DND-41 (cell line): ENCODE measurements around the gene HYAL1.

Experiments
- ATAC-seq: fragments of 200-7000 bp; cut with Tn5 transposase; 3 replicates; pipeline ENCODE4 v1.9.1; 2021; ENCODE audit warnings: low read depth; ENCODE audit not compliant: insufficient read depth
- DNase-seq: peaks from one replicate; pipeline ENCODE4 v3.0.0-alpha.2; 2020
- H2AFZ ChIP-seq: 2 replicates; pipeline ENCODE4 v1.6.0; 2012; ENCODE audit warnings: low read depth, low read length
- H3K27ac ChIP-seq: 2 replicates; pipeline ENCODE4 v1.5.1; 2012; ENCODE audit warnings: low read length, inconsistent platforms
- H3K27me3 ChIP-seq: fragments of 200-600 bp; sonication (generic); 2 replicates; pipeline ENCODE4 v1.6.0; 2012; ENCODE audit warnings: low read length, mild to moderate bottlenecking, inconsistent platforms; ENCODE audit not compliant: insufficient read depth, poor library complexity
- H3K36me3 ChIP-seq: 2 replicates; pipeline ENCODE4 v1.5.1; 2012; ENCODE audit warnings: low read length, inconsistent platforms; ENCODE audit not compliant: insufficient read depth
- H3K4me1 ChIP-seq: 2 replicates; pipeline ENCODE4 v1.5.1; 2012; ENCODE audit warnings: mild to moderate bottlenecking, low read length; ENCODE audit not compliant: insufficient read depth
- H3K4me2 ChIP-seq: 2 replicates; pipeline ENCODE4 v1.6.0; 2012; ENCODE audit warnings: mild to moderate bottlenecking, moderate library complexity, low read length, inconsistent platforms; ENCODE audit not compliant: insufficient read depth
- H3K4me3 ChIP-seq, 2 experiments: fragments of 200-600 bp in 1 of 2; shearing (Covaris generic) in 1 of 2; 2 replicates each; pipeline ENCODE4 v1.5.1; 2012 to 2016; ENCODE audit warnings: inconsistent platforms in 2 of 2, low read length in 2 of 2, mild to moderate bottlenecking in 2 of 2, low read depth in 1 of 2, moderate library complexity in 1 of 2
- H3K79me2 ChIP-seq: 2 replicates; pipeline ENCODE4 v1.6.0; 2012; ENCODE audit warnings: low read length, inconsistent platforms; ENCODE audit not compliant: insufficient read depth
- H3K9ac ChIP-seq: 2 replicates; pipeline ENCODE4 v1.6.0; 2012; ENCODE audit warnings: low read depth, mild to moderate bottlenecking, inconsistent platforms, low read length, moderate library complexity
- H3K9me3 ChIP-seq: 2 replicates; pipeline ENCODE4 v1.5.1; 2012; ENCODE audit warnings: low read length, moderate library complexity, mild to moderate bottlenecking, inconsistent platforms; ENCODE audit not compliant: insufficient read depth, severe bottlenecking
- H4K20me1 ChIP-seq: 2 replicates; pipeline ENCODE4 v1.6.0; 2012; ENCODE audit warnings: low read length; ENCODE audit not compliant: insufficient read depth
- EZH2 ChIP-seq: IDR thresholded peaks from 3 replicates; pipeline ENCODE4 v1.6.1; 2012; ENCODE audit warnings: borderline replicate concordance, low read depth, mild to moderate bottlenecking, moderate library complexity, low read length, inconsistent platforms; ENCODE audit not compliant: severe bottlenecking
- TF ChIP-seq, protein P1 (sequence below): IDR thresholded peaks from 2 replicates; pipeline ENCODE4 v1.5.1; 2012; ENCODE audit warnings: borderline replicate concordance, low read length, moderate library complexity, mild to moderate bottlenecking; ENCODE audit not compliant: poor library complexity, severe bottlenecking; ENCODE audit errors: extremely low read depth

HYAL1 gene

GRCh38 chr3:50336452-50337174 lies 33.2 kb upstream of the HYAL1 start:
- H3K36me3 ChIP-seq: peaks cover 43% of the 10 kb centered on the region
- TF ChIP-seq EZH2: no peak
- TF ChIP-seq, protein P1, sequence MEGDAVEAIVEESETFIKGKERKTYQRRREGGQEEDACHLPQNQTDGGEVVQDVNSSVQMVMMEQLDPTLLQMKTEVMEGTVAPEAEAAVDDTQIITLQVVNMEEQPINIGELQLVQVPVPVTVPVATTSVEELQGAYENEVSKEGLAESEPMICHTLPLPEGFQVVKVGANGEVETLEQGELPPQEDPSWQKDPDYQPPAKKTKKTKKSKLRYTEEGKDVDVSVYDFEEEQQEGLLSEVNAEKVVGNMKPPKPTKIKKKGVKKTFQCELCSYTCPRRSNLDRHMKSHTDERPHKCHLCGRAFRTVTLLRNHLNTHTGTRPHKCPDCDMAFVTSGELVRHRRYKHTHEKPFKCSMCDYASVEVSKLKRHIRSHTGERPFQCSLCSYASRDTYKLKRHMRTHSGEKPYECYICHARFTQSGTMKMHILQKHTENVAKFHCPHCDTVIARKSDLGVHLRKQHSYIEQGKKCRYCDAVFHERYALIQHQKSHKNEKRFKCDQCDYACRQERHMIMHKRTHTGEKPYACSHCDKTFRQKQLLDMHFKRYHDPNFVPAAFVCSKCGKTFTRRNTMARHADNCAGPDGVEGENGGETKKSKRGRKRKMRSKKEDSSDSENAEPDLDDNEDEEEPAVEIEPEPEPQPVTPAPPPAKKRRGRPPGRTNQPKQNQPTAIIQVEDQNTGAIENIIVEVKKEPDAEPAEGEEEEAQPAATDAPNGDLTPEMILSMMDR: peak; percentile 1
- H3K27me3 ChIP-seq: peaks cover 4% of the 10 kb centered on the region
- peak overlapping the region; percentile 81 for H3K4me2 ChIP-seq
- ATAC-seq: peak; percentile 62
- H3K9me3 ChIP-seq: no peaks in the 10 kb centered on the region
- peaks cover 71% of the 10 kb centered on the region for H3K79me2 ChIP-seq
- peak overlapping the region; percentile 78 for H2AFZ ChIP-seq
- no peak for DNase-seq
- peak overlapping the region; percentile 93 for H3K9ac ChIP-seq
- H3K27ac ChIP-seq: peak overlapping the region; percentile 98
- peaks cover 69% of the 10 kb centered on the region for H3K4me1 ChIP-seq
- H3K4me3 ChIP-seq: peak overlapping the region; percentile 66 to 90
- peaks cover 45% of the 10 kb centered on the region for H4K20me1 ChIP-seq

- Histone ChIP-seq H3K9ac (peak overlapping the region; percentile 39; the same call in 1 of the 2 replicates), H3K27ac (peak overlapping the region; percentile 48; the same call in 1 of the 2 replicates), H2AFZ (no peak overlapping the region), H3K79me2 (peaks cover 77% of the 10 kb centered on the region), H4K20me1 (peaks cover 53% of the 10 kb centered on the region), H3K4me3 (peak overlapping the region in 1 of 2 experiments; percentile 29; a peak in 2 of 4 replicates), H3K4me1 (peaks cover 73% of the 10 kb centered on the region), H3K4me2 (peak overlapping the region; percentile 81), H3K36me3 (peaks cover 64% of the 10 kb centered on the region), H3K9me3 (no peaks in the 10 kb centered on the region), H3K27me3 (no peaks in the 10 kb centered on the region)
- TF ChIP-seq EZH2: no peak
- TF ChIP-seq, protein P1: no peak
- ATAC-seq: no peak
- DNase-seq: no peak
Measured at GRCh38 chr3:50334339-50335075, 31.1 kb upstream of the HYAL1 start.

DNA sequence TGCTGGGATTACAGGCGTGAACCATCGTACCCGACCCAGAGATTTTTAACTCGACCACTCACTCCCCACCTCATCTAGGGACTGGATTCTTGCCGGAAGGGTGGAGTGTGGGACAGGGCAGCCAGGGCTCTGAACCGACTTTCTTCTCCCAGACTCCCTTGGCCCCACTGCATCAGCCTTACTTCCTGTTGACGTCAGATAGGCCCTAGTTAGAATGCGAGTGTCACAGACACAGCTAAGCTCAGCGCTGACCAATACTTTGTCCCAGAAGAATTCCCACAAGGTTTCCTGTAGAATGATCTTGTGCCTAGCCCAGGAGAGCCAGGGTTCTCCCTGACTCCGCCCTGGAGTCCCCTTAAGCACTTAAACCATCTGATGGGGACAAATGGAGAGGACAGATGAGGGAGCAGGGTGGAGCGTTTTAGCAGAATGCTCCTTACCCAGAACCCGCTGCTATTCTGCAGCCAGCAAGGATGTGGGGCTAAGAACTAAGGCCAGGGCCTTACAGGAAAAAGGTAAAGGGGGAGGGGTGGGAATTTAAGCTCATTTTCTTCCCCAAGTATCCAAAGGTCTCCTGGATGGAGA lies 30.5 kb upstream of the HYAL1 start:
- Histone ChIP-seq H3K79me2 (peaks cover 75% of the 10 kb centered on the region), H3K27ac (peak overlapping the region; percentile 48; the same call in 1 of the 2 replicates), H3K4me2 (peak overlapping the region; percentile 81), H3K36me3 (peaks cover 67% of the 10 kb centered on the region), H3K27me3 (no peaks in the 10 kb centered on the region), H3K9ac (peak overlapping the region; percentile 39; the same call in 1 of the 2 replicates), H3K4me1 (peaks cover 76% of the 10 kb centered on the region), H2AFZ (no peak overlapping the region), H3K4me3 (0 out of 4 replicates have a peak overlapping the region, but pooled peaks of 1 of the 2 experiments have one; percentile 29), H4K20me1 (peaks cover 53% of the 10 kb centered on the region), H3K9me3 (no peaks in the 10 kb centered on the region)
- ATAC-seq: no peak
- no peak for DNase-seq
- TF ChIP-seq, protein P1: no peak
- no peak for TF ChIP-seq EZH2
